Left cardiac atrium (tissue), 4 donors: ENCODE data around the gene RFX3. TPM values are rescaled to one million over a fixed set of nuclear protein-coding genes. Genes with fewer than 3 reads are reported as not detected.
"Not testable (repeated sequence)": the region's sequence is repeated elsewhere in the genome, so short reads cannot be mapped to it uniquely, and the experiment has no call there.

Experiments
- ATAC-seq, 2 donors: fragments of 200-7000 bp; cut with Tn5 transposase; one replicate each; pipeline ENCODE4 v1.9.1; 2020; ENCODE audit warnings: mild to moderate bottlenecking in 2 of 2, moderate library complexity in 2 of 2
- DNase-seq: peaks from one replicate; pipeline ENCODE4 v3.0.0-alpha.2; 2020
- intact Hi-C, 2 donors: fragments of 100-400 bp; cut with DNase I; formaldehyde crosslinking; loops; one replicate each; pipeline versions ENCODE4 v1.14.1 to v1.15.1; 2022 to 2023
- total RNA-seq, 2 donors: library from RNA; stranded (reverse); fragmentation: NEBNext Ultra II Directional; extraction: Animal tissue kit (Norgen Biotek cat#: 25700); gene quantifications; one replicate each; pipeline ENCODE4 v1.2.1, GENCODE V29; 2021
- donor health status: DM: no; HTN: yes; CAD: no.
- donor health status: DM: no; HTN: yes; CAD: no; lungs with severe emphysema.
- donor health status: DM: yes; HTN: yes; CAD: no.
- donor health status: Dilated cardiomyopathy.

Gene RFX3
- total RNA-seq, 2 donors from 2014 or later, result 4.2 to 4.6 TPM

- ATAC-seq (no peak), DNase-seq (no peak)
- intact Hi-C loops, result no loop called here
Measured at GRCh38 chr9:3323714-3324113, 202.1 kb downstream of the RFX3 start.

- no peak for ATAC-seq
- intact Hi-C loops, result no loop called here
- DNase-seq, result no peak
Measured at GRCh38 chr9:3321186-3321585, 204.6 kb downstream of the RFX3 start.

GRCh38 chr9:3312595-3312994 lies 213.2 kb downstream of the RFX3 start:
- intact Hi-C loops, ATAC-seq, DNase-seq: not testable (repeated sequence)

- DNase-seq (no peak), ATAC-seq (no peak)
- intact Hi-C loops, result no loop called here
Measured at GRCh38 chr9:3308609-3309008, 217.2 kb downstream of the RFX3 start.

GRCh38 chr9:3304388-3304787 lies 221.4 kb downstream of the RFX3 start:
- intact Hi-C loops, DNase-seq, ATAC-seq: not testable (repeated sequence)

GRCh38 chr9:3299872-3300271 lies 225.9 kb downstream of the RFX3 start:
- DNase-seq, result no peak
- intact Hi-C loops, result no loop called here
- no peak for ATAC-seq

- ATAC-seq (no peak), DNase-seq (no peak)
- intact Hi-C loops, result no loop called here
Measured at GRCh38 chr9:3296536-3296935, 229.3 kb downstream of the RFX3 start.

GRCh38 chr9:3292311-3292710 lies 233.5 kb downstream of the RFX3 start:
- intact Hi-C loops, result no loop called here

GRCh38 chr9:3290231-3290840 lies 235.5 kb downstream of the RFX3 start:
- intact Hi-C loops, result no loop called here
- ATAC-seq (no peak), DNase-seq (no peak)

More at GRCh38 chr9:3292311-3292710, 233.5 kb downstream of the RFX3 start:
- DNase-seq (no peak), ATAC-seq (no peak)

- no peak for ATAC-seq
Measured at GRCh38 chr9:3288686-3289085, 237.1 kb downstream of the RFX3 start.

GRCh38 chr9:3285365-3286161 lies 240.2 kb downstream of the RFX3 start:
- no peak for ATAC-seq
- intact Hi-C loops, result no loop called here
- no peak for DNase-seq

More at GRCh38 chr9:3288686-3289085, 237.1 kb downstream of the RFX3 start:
- intact Hi-C loops, result no loop called here
- DNase-seq, result no peak

GRCh38 chr9:3282365-3282764 lies 243.4 kb downstream of the RFX3 start:
- DNase-seq (no peak), ATAC-seq (no peak)
- intact Hi-C loops, result no loop called here

GRCh38 chr9:3281399-3281798 lies 244.4 kb downstream of the RFX3 start:
- DNase-seq (no peak), ATAC-seq (no peak)
- intact Hi-C loops, result no loop called here

GRCh38 chr9:3277200-3277599 lies 248.6 kb downstream of the RFX3 start:
- intact Hi-C loops, result no loop called here
- DNase-seq (no peak), ATAC-seq (no peak)

- ATAC-seq, result no peak
- no peak for DNase-seq
- intact Hi-C loops, result no loop called here
Measured at GRCh38 chr9:3271581-3271980, 254.2 kb downstream of the RFX3 start.

GRCh38 chr9:3271157-3271556 lies 254.6 kb downstream of the RFX3 start:
- DNase-seq (no peak), ATAC-seq (no peak)
- intact Hi-C loops, result no loop called here

- ATAC-seq (no peak), DNase-seq (no peak)
- intact Hi-C loops, result no loop called here
Measured at GRCh38 chr9:3268223-3268622, 257.6 kb downstream of the RFX3 start.

- intact Hi-C loops, result no loop called here
- ATAC-seq, result no peak
- no peak for DNase-seq
Measured at GRCh38 chr9:3263698-3264097, 262.1 kb downstream of the RFX3 start.

GRCh38 chr9:3262826-3263529 lies 262.8 kb downstream of the RFX3 start:
- no peak for ATAC-seq
- intact Hi-C loops, result no loop called here
- no peak for DNase-seq

- no peak for ATAC-seq
- no peak for DNase-seq
- intact Hi-C loops, result no loop called here
Measured at GRCh38 chr9:3261484-3261883, 264.3 kb downstream of the RFX3 start.
